SW480 (cell line): ENCODE data around the gene BTBD8.

Source experiments
- DNase-seq: peaks from one replicate; pipeline ENCODE4 v3.0.0-alpha.2; 2016; ENCODE audit warnings: low spot score

Gene BTBD8

DNA sequence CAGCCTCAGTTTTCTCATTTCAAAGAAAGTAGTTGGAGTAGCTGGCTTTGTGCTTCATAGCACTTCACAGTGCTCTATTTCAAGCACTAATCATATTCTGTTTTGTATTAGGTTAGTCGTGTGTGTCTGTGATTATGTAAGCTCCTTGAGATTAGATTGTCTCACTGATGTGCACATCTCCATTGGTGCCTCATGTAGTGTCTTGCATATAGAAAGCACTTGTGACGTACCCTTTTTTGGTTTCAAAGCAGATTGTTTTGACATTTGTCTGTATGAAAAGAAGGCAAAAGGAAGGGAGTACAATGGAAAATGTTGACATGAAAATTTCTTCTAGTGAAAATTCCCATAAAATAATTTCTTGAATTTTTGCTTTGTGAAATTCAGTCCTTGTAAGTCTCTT, 13.9 kb downstream of the BTBD8 start:
- DNase-seq = no peak

DNA sequence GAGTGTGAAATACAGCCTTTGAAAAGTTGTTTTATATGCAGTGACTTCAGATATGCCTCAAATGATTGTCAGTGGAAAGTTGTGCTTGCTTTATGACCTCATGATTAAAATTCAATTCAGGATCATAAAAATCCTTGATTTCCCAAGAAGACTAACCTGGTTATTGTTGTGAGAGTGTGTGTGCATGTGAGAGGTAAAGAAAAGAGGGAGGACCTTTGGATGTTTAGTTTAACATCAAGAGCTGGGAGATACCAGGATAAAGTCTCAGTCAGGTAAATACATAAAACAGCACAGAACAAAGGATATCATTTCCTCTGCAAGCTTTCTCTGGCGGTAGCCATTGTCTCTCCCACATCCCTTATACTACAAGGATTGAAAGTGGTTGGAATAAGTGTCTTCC, 14.4 kb downstream of the BTBD8 start:
- no peak for DNase-seq

- DNase-seq = no peak
Measured at GRCh38 chr1:92095874-92096273, 15.7 kb downstream of the BTBD8 start.

DNA sequence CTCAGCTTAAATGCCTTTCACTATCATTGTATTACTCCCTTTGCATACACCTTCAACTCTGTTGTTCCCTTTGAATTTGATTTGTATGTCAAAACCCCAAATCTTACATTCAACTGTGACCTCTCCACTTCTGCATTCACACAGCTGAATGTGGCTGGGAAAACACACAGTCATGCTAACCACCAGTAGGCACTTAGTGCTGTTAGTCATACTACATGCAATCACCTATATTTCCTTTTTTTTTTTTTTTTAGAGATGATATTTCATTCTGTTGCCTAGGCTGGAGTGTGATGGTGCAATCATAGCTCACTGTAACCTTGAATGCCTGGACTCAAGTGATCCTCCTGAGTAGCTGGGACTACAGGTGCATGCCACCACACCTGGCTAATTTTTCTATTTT, 16.2 kb downstream of the BTBD8 start:
- DNase-seq = no peak

DNA sequence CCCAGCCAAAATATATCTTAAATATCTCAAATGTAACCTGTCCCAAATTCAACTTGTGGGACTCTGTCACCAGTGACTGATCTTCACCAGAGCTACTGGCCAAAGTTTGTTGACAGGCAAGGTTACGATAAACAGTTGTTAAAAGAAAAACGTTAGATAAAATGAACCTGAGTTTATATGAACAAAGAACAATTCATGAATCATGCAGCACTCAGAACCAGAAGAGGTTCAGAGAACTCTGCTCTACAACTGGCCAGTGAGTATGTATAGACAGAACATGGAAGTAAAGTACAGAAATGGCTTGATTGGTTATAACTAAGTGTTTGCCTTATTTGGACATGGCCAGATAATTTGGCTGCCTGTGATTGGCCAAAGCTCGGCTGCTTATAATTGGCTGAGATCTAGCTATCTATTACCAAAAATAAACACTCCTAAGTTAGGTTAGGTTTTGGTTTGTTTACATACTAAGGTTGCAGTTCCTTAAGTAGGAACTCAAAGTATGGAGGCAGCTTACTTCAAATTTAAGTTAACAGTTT, 25.5 kb downstream of the BTBD8 start:
- no peak for DNase-seq

DNA sequence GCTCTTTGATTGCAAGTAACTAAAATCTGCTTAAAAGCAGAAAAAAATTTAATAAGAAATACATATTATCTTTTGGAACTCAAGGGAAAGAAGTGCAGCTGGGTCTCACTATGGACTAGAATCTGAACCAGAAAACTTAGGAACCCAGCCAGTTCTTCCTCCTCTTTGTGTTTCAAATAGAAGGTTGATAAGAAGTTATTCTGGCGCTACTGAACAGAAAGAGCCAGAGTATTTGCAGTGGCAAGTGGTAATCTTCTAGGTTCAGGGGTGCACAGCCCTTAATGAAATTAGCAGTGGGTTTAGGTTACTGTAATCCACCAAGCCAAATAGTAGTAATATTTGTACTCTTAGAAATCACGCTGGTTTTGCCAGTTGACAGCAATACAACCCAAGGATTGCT, 28.5 kb downstream of the BTBD8 start:
- DNase-seq = no peak

DNA sequence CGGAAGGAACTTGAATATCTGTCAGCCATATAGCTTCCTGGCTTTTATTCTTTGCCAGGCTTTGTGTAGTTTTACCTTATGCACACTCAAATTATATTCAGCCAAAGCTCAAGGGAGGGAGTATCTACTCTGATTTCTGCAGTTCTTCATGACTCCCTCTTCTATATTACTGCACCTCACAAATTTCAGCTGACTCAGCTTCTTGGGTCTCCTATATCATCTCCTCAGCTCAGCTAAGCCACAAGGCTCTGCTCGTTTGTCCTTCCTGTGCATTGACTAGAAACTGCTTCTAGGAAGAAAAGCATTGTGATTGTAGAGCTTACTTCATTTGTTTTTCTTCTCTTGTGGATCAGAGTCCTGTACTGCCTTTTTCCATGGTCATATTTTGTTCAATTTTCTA, 37.4 kb downstream of the BTBD8 start:
- no peak for DNase-seq

- DNase-seq = no peak
Measured at GRCh38 chr1:92118826-92119225, 38.7 kb downstream of the BTBD8 start.

DNA sequence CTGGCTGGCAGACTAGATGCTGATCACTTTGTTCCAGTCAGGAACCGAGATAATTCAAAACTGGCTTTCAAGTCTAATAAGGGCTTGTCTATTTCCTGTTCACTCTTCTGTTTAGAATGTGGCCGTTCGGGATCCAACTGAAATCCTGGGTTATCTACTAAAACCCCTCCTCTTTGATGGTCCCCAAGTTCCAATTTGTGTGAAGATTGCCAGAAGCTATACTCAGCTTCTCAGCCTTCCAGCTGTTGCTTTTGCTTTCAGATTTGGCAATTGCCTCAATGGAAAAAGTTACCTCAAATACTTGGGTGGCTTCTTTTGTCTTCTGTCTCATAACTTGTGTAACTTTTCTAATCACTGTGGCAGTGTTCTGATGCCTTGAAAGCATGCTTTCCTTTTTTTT, 43.7 kb downstream of the BTBD8 start:
- DNase-seq = no peak

DNA sequence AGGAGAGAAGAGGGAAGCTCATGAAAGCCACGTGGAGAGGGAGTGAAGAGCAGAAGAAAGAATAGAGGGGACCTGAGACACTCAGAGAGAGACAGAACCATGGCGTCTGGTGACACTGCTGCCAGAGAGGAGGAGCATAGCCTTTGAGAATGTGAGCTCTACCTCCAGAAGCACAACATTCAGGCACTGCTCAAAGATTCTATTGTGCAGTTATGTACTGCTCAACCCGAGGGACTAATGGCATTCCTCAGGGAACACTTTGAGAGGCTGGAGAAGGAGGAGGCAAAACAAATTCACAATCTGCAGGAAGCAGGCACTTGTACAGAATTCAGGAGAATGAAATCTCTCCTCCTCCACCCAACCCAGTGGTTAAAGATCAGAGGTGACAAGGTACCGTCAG, 45.1 kb downstream of the BTBD8 start:
- DNase-seq = no peak

DNA sequence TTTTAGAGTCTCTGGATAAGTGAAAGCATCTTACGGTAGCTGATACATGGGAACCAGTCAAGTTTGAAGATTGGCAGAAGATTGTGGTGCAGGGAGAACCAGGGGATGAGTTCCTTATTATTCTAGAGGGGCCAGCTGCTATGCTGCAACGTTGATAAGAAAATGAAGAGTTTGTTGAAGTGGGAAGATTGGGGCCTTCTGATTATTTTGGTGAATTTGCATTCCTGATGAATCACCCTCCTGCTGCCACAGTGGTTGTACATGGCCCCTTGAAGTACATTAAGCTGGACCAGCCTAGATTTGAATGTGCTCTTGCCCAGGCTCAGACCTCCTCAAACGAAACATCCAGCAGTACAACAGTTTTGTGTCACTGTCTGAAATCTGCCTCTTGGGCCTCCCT, 45.9 kb downstream of the BTBD8 start:
- no peak for DNase-seq

DNA sequence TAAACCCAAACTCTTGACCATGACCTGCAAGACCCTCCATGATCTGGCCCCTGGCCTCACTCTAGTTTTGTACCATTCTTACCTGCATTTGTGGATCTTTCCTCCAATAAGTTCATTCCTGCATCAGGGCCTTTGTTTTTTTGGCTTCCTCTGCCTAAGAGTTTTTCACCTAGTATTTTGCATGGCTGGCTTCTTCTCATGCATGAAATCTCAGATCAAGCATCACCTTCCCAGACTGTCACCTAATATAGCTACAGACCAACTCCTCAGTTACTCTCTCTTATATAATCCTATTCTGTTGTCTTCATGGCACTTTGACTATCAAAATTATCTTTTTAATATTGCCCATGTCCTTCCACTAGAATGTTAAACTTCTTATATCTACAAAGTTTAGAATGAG, 54.2 kb downstream of the BTBD8 start:
- DNase-seq = no peak

GRCh38 chr1:92136341-92136740, 56.2 kb downstream of the BTBD8 start:
- no peak for DNase-seq

GRCh38 chr1:92154934-92155333, 74.8 kb downstream of the BTBD8 start:
- no peak for DNase-seq

DNA sequence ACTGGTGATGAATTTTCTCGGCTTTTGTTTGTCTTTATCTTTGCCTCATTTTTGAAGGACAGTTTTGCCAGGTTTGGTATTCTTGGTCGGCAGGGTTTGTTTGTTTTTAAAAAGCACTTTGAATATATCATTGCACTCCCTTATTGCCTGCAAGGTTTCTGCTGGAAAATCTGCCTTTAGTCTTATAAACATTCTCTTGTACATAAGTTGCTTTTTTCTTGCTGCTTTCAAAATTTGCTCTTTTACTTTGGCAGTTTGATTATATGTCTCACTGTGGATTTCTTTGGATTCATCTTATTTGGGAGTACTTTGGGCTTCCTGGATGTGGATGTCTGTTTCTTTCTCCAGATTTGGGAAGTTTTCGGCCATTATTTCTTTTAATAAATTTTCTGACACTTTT, 79.4 kb downstream of the BTBD8 start:
- no peak for DNase-seq

DNA sequence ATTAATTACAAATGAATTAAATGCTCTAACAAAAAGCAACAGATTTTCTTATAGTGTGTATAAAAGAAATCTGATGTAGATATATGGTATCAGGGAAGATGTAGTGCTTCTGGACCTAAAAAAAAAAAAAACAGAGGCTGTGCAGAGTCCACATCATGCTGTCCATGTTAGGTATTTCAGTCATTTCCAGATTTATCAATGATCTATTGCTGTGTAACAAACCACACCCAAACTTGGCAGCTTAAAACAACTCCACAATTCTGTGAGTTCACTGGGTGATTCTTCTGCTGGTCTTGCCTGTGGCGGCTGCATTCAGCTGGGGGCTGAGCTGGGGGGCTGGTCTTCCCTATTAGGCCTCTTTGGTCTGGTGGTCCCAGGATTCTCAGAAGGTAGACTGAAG, 85.2 kb downstream of the BTBD8 start:
- no peak for DNase-seq

DNA sequence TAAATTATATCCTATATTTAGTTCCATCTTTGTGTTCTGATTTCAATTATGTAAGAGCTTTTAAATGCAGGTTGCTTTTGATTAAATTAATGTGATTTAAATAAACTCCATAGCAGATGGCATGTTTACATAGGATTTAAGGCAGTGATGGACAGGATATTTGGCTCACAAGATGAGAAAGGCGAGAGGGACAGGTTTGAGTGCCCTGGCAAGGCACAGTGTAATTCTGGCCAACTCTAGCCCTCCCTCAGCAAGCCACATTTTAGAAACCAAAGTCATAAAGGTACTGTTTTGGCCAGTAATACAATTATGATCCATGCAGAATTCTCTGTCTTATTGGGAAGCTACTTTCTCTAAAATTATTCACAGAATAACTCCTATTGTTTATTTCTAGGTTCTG, 87.0 kb downstream of the BTBD8 start:
- DNase-seq = no peak

GRCh38 chr1:92168657-92169056, 88.5 kb downstream of the BTBD8 start:
- DNase-seq = no peak

DNA sequence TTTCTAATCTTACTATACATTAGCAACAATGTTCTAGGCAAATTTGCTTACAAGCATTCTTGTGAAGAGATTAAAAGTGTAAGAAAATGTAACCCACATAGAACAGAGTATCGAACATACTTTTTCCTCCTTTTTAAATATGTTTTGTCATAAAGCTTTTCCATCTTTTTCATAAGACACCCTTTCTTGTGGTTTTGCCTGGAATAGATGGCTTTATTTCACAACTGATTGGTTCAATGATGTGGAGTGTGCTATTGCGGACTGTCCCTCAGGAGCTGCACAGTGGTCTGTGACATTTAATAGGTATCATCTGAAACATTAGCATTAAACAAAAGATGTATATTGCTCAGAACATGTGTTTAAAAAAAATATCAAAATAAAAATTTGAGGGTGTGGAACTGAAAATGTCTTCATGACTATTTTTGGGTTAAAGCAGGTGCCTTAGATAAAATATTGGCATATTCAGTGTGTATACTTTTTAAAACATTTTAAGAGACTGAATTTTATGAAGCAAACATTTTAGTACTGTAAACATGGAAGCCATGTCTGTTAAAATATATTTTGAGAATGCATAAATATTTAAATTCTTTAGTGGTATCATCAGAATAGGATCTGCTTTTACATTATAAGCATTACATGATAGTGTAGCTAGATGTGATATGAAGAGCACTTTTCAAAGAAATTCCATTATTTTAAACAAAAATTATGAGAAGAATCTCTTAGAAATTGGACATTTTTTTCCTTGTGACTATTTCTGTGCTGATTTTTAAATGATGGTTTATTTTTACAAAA, 89.3 kb downstream of the BTBD8 start:
- no peak for DNase-seq

- no peak for DNase-seq
Measured at GRCh38 chr1:92184632-92185031, 104.5 kb downstream of the BTBD8 start.

GRCh38 chr1:92186081-92186480, 105.9 kb downstream of the BTBD8 start:
- no peak for DNase-seq

- no peak for DNase-seq
Measured at GRCh38 chr1:92188436-92189255, 108.5 kb downstream of the BTBD8 start.

DNA sequence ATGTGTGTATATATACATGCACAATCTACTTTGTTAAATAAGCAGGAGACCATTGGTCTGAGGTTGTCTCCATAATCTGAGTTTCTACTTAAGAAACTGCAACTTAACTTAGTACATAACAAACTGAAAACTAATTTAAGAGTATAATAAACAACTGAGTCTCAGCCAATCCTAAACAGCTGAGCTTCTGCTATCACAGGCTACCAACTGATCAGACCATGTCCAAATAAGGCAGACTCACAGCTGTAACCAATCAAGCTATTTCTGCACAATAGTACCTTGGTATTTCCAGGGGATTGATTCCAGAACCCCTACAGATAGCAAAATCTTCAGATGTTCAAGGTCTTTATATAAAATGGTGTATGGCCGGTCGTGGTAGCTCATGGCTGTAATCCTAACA, 111.6 kb downstream of the BTBD8 start:
- DNase-seq = no peak
